Stimulated activated CD8-positive, alpha-beta memory T cell treated with anti-CD3 and anti-CD28 coated beads, Interleukin-12 subunit alpha, Interleukin-12 subunit beta, amount 100 ng/mL, for 1 hour (primary cell): ENCODE results near the gene CSF2RB.

ENCODE experiments used
- DNase-seq: peaks from one replicate; pipeline ENCODE4 v3.0.0-alpha.2; 2020; ENCODE audit warnings: low read depth

Gene CSF2RB

GRCh38 chr22:36891646-36892045 lies 21.8 kb upstream of the CSF2RB start:
- DNase-seq: no peak

- DNase-seq: no peak
Observed at GRCh38 chr22:36892292-36892691, 21.1 kb upstream of the CSF2RB start.

GRCh38 chr22:36893262-36893661 lies 20.2 kb upstream of the CSF2RB start:
- DNase-seq: no peak

GRCh38 chr22:36894266-36894665 lies 19.2 kb upstream of the CSF2RB start:
- DNase-seq: no peak

GRCh38 chr22:36897611-36898010 lies 15.8 kb upstream of the CSF2RB start:
- no peak for DNase-seq

- no peak for DNase-seq
Observed at GRCh38 chr22:36898690-36899089, 14.7 kb upstream of the CSF2RB start.

- no peak for DNase-seq
Observed at GRCh38 chr22:36899498-36899897, 13.9 kb upstream of the CSF2RB start.

GRCh38 chr22:36900225-36900624 lies 13.2 kb upstream of the CSF2RB start:
- no peak for DNase-seq

GRCh38 chr22:36900880-36901279 lies 12.5 kb upstream of the CSF2RB start:
- no peak for DNase-seq

GRCh38 chr22:36901411-36902142 lies 11.9 kb upstream of the CSF2RB start:
- DNase-seq: no peak

- DNase-seq: no peak
Observed at GRCh38 chr22:36902143-36902926, 11.1 kb upstream of the CSF2RB start.

GRCh38 chr22:36904260-36904880 lies 9.1 kb upstream of the CSF2RB start:
- DNase-seq: no peak

- DNase-seq: no peak
Observed at GRCh38 chr22:36907253-36908195, 5.9 kb upstream of the CSF2RB start.

- no peak for DNase-seq
Observed at GRCh38 chr22:36910461-36910860, 3.0 kb upstream of the CSF2RB start.

- no peak for DNase-seq
Observed at GRCh38 chr22:36911887-36912661, 1.4 kb upstream of the CSF2RB start.

- no peak for DNase-seq
Observed at GRCh38 chr22:36912694-36913426, 568 bp upstream of the CSF2RB start.

GRCh38 chr22:36914390-36914752 lies 943 bp downstream of the CSF2RB start:
- no peak for DNase-seq

- DNase-seq: no peak
Observed at GRCh38 chr22:36916034-36916433, 2.6 kb downstream of the CSF2RB start.

- DNase-seq: no peak
Observed at GRCh38 chr22:36918586-36919284, 5.3 kb downstream of the CSF2RB start.
